Measurements from ENCODE around the gene UNC13D. TPM values are rescaled to one million over a fixed set of nuclear protein-coding genes. Genes with fewer than 3 reads are reported as not detected.
A peak's percentile ranks its signal among the peaks of the same experiment; 100 is the strongest.

UNC13D gene
- total RNA-seq, 1 donor from 2014 or later = 185 TPM

DNA sequence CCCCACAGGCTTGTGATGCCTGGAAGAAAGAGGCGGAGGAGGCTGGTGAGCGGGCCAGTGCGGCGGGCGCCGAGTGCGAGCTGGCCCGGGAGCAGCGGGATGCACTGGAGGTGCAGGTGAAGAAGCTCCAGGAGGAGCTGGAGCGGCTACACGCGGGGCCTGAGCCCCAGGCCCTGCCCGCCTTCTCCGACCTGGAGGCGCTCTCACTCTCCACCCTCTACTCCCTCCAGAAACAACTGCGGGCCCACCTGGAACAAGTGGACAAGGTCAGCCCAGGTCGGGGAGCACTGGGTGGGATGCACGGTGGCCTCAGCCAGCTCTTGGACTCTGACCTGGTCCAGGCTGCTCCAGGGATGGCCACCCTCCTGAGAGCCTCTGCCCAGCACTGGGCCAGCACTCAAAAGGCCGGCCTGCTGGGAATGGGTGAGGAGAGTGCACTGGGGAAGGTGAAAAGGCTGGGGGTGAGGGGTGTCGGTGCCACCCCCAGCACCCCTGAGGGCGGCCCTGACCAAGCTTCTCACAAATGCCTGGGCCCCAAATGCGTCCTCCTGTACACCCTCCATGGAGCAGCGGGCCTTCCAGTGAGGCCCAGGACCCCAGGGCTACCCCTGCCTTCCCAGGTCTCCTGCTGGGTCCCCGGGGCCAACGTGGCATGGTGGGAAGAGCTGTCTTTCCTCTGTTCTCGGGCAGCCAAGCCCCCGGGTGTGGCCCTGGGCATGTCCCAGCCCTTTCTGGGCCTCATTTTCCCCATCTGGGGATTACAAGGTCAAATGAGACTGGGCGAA is 20.8 kb downstream of the UNC13D start:
- intact Hi-C loops (cut with micrococcal nuclease) = no loop called here
- Mint-ChIP-seq H3K27ac (no peak overlapping the region), H3K27me3 (ENCODE audit: insufficient read depth) (no peaks in the 10 kb centered on the region), H3K4me1 (ENCODE audit: low read depth) (peaks cover 10% of the 10 kb centered on the region), H3K36me3 (ENCODE audit: low read depth) (peaks cover 19% of the 10 kb centered on the region), H3K4me3 (no peak overlapping the region), H3K9me3 (no peaks in the 10 kb centered on the region)
- DNase-seq (ENCODE audit: low spot score) = no peak

DNA sequence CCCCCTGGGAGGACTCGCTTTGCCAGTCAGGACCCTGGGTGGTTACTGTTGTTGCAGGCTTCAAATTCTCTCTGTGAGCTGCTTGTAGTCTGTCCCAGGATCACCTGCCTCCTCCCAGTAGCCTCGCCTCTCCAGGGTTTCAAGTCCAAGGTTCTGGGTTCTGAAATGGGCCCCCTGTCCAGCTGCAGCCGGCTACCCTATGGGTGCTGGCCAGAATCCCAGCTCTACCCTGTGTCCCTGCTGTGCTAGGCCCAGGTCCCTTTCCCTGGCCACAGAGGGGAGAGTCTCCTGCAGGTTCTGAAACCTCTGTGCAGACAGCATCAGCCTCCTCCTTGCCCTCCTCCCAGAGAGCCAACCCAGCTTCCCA is 21.4 kb downstream of the UNC13D start:
- no peak overlapping the region for H3K4me3 Mint-ChIP-seq
- no peaks in the 10 kb centered on the region for H3K9me3 Mint-ChIP-seq
- H3K27ac Mint-ChIP-seq = no peak overlapping the region
- DNase-seq (ENCODE audit: low spot score) = no peak
- no peaks in the 10 kb centered on the region for H3K27me3 Mint-ChIP-seq (ENCODE audit: insufficient read depth)
- H3K36me3 Mint-ChIP-seq (ENCODE audit: low read depth) = peaks cover 17% of the 10 kb centered on the region
- H3K4me1 Mint-ChIP-seq (ENCODE audit: low read depth) = peaks cover 5% of the 10 kb centered on the region
- intact Hi-C loops (cut with micrococcal nuclease) = no loop called here

DNA sequence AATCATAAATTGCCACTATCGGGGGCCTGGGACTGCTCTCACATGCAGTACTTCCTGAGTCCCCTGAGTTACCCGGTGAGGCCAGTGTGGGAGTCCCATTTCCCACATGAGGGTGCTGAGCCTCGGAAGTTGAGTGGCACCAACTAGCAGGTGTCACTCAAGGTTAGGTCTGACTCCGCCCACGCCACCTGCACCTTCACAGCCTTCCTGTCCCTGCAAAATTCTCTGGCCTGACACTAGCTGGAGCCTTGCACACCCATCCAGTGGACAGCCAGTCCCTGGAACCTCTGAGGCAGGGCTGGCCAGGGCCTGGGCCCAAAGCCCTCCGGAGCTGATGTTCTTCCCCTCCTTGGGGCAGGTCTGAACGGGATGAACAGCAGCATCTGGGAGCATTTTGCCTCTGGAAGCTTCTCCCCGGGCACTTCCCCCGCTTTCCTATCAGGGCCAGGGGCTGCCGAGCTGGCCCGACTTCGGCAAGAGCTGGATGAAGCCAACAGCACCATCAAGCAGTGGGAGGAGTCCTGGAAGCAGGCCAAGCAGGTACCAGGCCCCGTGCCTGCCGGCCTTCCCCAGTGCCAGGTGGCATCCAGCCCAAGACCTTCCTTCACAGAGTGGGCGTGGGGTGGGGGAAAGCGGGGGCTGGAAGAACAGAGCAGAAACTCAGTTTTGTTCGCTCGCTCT is 21.9 kb downstream of the UNC13D start:
- intact Hi-C loops (cut with micrococcal nuclease) = no loop called here
- H3K4me3 Mint-ChIP-seq = no peak overlapping the region
- H3K9me3 Mint-ChIP-seq = no peaks in the 10 kb centered on the region
- H3K4me1 Mint-ChIP-seq (ENCODE audit: low read depth) = peaks cover 5% of the 10 kb centered on the region
- H3K27ac Mint-ChIP-seq = peak overlapping the region; percentile 41
- DNase-seq (ENCODE audit: low spot score) = no peak
- no peaks in the 10 kb centered on the region for H3K27me3 Mint-ChIP-seq (ENCODE audit: insufficient read depth)
- H3K36me3 Mint-ChIP-seq (ENCODE audit: low read depth) = peaks cover 19% of the 10 kb centered on the region

DNA sequence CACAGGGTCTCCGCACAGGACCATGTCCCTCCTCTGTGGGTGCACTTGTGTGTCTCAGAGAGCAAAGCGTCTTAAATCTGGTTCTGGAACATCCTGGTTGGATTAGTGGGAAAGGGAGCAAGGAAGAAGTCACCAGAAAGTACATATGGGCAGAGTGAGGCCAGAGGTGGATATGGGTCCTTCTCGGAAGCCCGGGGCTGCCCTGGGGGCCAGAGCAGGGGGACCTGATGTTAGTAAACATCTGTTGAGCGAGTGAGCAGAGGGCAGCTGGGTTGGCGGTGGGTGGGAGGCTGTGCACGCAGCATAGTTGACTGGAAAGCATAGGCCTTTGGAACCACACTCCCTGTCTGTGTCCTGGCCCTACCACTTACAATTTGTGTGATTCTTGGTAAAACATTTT is 22.7 kb downstream of the UNC13D start:
- Mint-ChIP-seq H3K27ac (no peak overlapping the region), H3K4me3 (no peak overlapping the region), H3K4me1 (ENCODE audit: low read depth) (peaks cover 5% of the 10 kb centered on the region), H3K36me3 (ENCODE audit: low read depth) (peaks cover 21% of the 10 kb centered on the region), H3K9me3 (no peaks in the 10 kb centered on the region), H3K27me3 (ENCODE audit: insufficient read depth) (no peaks in the 10 kb centered on the region)
- DNase-seq (ENCODE audit: low spot score) = no peak
- intact Hi-C loops (cut with micrococcal nuclease) = no loop called here

DNA sequence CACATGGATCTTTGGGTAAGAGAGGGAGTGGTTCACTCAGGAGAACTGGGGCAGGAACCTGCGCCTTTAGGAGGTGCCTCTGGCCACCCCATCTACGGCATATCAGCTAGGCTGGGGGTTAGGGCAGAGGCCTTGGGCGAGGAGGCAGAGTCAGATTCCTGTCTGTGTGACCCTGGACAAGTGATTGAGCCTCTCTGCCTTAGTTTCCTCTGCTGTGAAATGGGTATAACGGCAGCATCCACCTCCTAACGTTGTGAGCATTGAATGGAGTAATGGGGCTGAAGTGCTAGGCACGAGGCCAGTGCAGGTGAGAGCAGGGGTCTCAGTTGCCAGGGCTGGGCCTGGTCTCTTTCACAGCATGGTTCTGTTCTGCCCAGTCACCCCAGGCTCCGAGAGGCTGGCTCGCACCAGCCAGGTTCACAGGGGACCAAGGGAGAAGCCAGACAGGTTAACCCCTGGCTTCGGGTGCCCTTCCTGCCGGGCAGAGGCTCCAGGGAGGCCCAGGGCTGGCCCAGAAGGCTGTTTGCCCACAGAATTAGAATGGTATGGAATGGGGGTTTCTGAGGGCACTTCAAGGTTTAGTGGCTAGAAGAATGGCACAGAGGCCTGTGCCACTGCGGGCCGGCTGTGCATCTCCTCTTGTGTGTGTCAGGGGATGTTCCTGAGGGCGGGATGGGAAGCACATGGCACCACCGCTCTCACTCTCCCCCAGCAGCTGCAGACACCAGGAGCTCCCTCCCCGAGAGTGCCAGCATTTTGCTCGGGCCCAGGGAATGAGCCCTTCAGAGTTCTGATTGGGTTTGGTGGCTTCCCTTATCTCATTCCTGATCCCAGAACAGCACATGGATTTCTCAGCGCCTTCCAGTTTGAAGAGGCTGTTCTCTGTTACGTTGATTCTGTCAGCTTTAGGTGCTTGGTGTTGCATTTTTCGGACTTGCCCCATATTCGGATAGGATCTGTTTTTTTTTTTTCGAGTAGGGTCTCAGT is 23.8 kb downstream of the UNC13D start:
- intact Hi-C loops (cut with micrococcal nuclease) = no loop called here
- Mint-ChIP-seq H3K4me1 (ENCODE audit: low read depth) (peaks cover 5% of the 10 kb centered on the region), H3K9me3 (no peaks in the 10 kb centered on the region), H3K27me3 (ENCODE audit: insufficient read depth) (no peaks in the 10 kb centered on the region), H3K36me3 (ENCODE audit: low read depth) (peaks cover 24% of the 10 kb centered on the region), H3K4me3 (no peak overlapping the region), H3K27ac (no peak overlapping the region)
- no peak for DNase-seq (ENCODE audit: low spot score)

DNA sequence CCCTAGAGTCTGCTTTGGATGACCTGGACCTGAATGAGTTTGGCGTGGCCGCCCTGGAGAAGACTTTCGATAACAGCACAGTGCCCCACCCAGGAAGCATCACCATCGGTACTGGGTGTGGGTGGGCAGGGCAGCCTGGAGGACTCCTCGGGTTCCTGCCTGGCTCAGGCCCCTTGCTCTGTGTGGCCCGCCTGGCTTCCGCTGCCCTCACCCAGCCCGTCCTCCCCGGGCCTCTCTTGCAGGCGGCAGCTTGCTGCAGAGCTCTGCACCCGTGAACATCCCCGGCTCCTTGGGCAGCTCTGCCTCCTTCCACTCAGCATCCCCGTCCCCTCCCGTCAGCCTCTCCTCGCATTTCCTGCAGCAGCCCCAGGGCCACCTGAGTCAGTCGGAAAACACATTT is 24.5 kb downstream of the UNC13D start:
- intact Hi-C loops (cut with micrococcal nuclease) = no loop called here
- peaks cover 22% of the 10 kb centered on the region for H3K36me3 Mint-ChIP-seq (ENCODE audit: low read depth)

DNA sequence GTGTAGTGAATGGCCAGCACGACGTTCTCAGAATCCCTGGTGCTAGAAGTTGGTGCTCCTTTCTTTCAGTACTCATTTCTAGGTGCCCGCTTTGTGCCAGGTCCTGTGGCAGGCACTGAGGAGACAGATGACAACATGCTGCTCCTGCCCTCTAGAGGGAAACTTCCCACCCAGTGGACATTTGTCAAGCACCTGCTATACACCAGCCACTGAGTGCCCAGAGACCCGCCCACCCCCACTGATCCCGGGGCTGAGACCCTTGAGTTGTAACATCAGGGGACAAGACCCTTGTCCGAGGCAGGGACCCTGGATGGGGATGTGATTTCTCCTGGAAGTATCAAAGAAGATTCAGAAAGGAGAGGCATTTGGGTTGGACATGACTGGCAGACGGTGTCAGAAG is 25.1 kb downstream of the UNC13D start:
- no peak for DNase-seq (ENCODE audit: low spot score)
- peaks cover 5% of the 10 kb centered on the region for H3K4me1 Mint-ChIP-seq (ENCODE audit: low read depth)
- peaks cover 24% of the 10 kb centered on the region for H3K36me3 Mint-ChIP-seq (ENCODE audit: low read depth)
- H3K27me3 Mint-ChIP-seq (ENCODE audit: insufficient read depth) = no peaks in the 10 kb centered on the region
- no peak overlapping the region for H3K4me3 Mint-ChIP-seq
- no peaks in the 10 kb centered on the region for H3K9me3 Mint-ChIP-seq
- intact Hi-C loops (cut with micrococcal nuclease) = no loop called here
- peak overlapping the region; percentile 21 for H3K27ac Mint-ChIP-seq

More for the DNA sequence above, 24.5 kb downstream of the UNC13D start:
- Mint-ChIP-seq H3K4me1 (ENCODE audit: low read depth) (peaks cover 5% of the 10 kb centered on the region), H3K9me3 (no peaks in the 10 kb centered on the region), H3K27ac (peak overlapping the region; percentile 21), H3K27me3 (ENCODE audit: insufficient read depth) (no peaks in the 10 kb centered on the region), H3K4me3 (no peak overlapping the region)
- DNase-seq (ENCODE audit: low spot score) = no peak

DNA sequence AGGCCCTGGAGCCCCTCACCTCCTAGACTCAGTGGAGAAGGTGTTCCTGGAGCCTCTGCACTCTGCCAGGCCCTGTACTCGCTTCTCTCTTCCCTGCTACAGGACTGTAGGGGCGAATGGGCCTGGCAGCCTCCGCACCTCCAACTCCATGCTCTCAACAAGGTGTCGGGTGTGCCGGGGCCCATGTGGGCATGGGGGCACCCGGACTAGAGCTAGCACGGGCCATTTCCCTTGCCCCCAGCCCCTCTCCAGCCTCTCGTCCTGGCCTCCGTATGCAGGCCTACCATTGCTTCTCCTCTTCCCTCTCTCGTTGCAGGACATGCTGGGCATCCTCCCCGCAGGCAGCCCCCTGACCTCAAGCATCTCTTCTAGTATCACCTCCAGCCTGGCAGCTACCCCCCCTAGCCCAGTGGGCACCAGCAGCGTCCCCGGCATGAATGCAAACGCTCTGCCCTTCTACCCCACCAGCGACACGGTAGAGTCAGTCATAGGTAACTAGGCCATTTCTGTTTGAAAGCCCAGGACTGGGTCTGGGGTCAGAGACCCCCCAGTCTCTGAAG is 25.8 kb downstream of the UNC13D start:
- no peak for DNase-seq (ENCODE audit: low spot score)
- no peak overlapping the region for H3K27ac Mint-ChIP-seq
- no peak overlapping the region for H3K4me3 Mint-ChIP-seq
- H3K4me1 Mint-ChIP-seq (ENCODE audit: low read depth) = peaks cover 5% of the 10 kb centered on the region
- H3K36me3 Mint-ChIP-seq (ENCODE audit: low read depth) = peaks cover 22% of the 10 kb centered on the region
- no peaks in the 10 kb centered on the region for H3K27me3 Mint-ChIP-seq (ENCODE audit: insufficient read depth)
- H3K9me3 Mint-ChIP-seq = no peaks in the 10 kb centered on the region
- intact Hi-C loops (cut with micrococcal nuclease) = no loop called here

DNA sequence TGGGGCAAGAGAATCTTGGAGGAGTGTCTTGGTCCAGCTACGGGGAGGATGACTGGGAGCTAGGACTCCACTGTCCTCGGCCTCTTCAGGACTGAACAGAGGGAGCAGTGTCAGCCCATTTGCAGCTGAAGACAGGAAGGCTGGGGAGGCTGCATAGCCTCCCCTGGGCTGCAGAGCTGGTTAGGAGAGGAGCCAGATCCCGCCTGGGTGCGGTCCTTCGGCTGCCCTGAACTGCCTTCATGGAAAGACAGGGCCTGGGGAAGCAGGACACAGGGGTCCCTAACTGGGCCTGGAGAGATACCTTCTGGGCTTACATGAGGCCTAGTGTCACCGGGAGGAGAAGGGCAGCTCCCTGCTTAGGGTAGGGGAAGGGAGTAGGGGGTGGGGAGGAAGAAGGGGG is 26.6 kb downstream of the UNC13D start:
- Mint-ChIP-seq H3K4me3 (no peak overlapping the region), H3K36me3 (ENCODE audit: low read depth) (peaks cover 25% of the 10 kb centered on the region), H3K4me1 (ENCODE audit: low read depth) (peaks cover 5% of the 10 kb centered on the region), H3K27ac (no peak overlapping the region), H3K9me3 (no peaks in the 10 kb centered on the region), H3K27me3 (ENCODE audit: insufficient read depth) (no peaks in the 10 kb centered on the region)
- intact Hi-C loops (cut with micrococcal nuclease) = no loop called here
- DNase-seq (ENCODE audit: low spot score) = no peak

DNA sequence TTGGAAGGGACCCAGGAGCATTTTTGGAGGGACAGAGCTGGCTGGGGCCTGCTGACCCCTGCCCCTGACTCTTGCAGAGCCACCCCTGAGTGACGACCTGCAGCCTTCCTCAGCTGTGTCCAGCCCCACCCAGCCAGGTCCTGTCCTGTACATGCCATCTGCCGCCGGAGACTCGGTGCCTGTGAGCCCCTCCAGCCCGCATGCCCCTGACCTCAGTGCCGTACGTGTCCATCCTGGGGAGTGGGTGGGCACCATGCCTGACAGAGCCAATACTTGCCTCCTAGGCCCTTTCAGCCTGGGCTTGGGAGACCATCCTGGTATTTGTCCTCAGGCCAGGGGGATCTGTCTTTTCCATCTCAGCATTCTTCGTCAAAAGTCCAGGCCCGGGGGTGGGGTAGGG is 27.5 kb downstream of the UNC13D start:
- DNase-seq (ENCODE audit: low spot score) = no peak
- Mint-ChIP-seq H3K27ac (no peak overlapping the region), H3K4me1 (ENCODE audit: low read depth) (no peaks in the 10 kb centered on the region), H3K4me3 (no peak overlapping the region), H3K36me3 (ENCODE audit: low read depth) (peaks cover 27% of the 10 kb centered on the region), H3K9me3 (no peaks in the 10 kb centered on the region), H3K27me3 (ENCODE audit: insufficient read depth) (no peaks in the 10 kb centered on the region)
- intact Hi-C loops (cut with micrococcal nuclease) = no loop called here

DNA sequence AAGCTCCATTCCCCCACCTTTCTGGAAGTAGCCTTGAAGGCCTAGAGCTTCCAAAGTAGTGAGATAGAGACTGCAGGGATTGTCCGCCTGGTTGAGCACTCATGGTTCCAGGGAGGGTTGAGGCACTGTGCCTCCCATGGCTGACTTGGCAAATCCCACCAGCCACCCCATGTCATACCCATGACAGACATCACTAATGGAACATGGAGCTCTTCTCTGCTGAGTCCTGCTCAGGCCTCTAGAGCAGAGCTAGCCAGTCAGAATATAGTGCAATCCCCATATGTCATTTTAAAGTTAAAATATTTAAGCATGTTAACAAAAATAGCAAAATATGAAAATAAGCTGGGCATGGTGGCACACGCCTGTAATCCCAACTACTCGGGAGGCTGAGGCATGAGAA is 28.8 kb downstream of the UNC13D start:
- Mint-ChIP-seq H3K4me1 (ENCODE audit: low read depth) (no peaks in the 10 kb centered on the region), H3K27me3 (ENCODE audit: insufficient read depth) (no peaks in the 10 kb centered on the region), H3K27ac (no peak overlapping the region), H3K36me3 (ENCODE audit: low read depth) (peaks cover 20% of the 10 kb centered on the region), H3K4me3 (no peak overlapping the region), H3K9me3 (no peaks in the 10 kb centered on the region)
- no peak for DNase-seq (ENCODE audit: low spot score)
- intact Hi-C loops (cut with micrococcal nuclease) = no loop called here

DNA sequence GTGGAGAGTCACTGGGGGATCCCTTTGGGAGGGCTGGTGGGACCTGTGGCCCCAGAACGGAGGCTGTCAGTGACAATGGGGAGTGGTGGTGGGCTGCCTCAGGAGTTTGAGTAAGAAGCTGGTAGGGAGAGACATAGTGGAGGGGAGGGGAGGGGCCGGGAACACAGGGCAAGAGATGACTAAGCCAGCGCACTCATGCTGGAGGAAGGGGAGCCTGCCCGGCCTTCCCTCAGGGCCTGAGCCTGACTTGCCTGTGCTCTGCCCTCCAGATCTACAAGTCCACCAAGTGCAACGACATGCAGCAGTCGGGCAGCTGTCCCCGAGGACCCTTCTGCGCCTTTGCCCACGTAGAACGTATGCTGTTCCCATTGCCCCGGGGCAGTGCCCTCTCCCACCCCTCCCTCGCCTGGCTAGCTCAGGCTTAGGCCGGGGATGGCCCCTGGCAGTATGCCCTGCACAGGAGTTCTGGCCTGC is 29.3 kb downstream of the UNC13D start:
- H3K27me3 Mint-ChIP-seq (ENCODE audit: insufficient read depth) = no peaks in the 10 kb centered on the region
- intact Hi-C loops (cut with micrococcal nuclease) = no loop called here
- no peak overlapping the region for H3K4me3 Mint-ChIP-seq
- no peaks in the 10 kb centered on the region for H3K9me3 Mint-ChIP-seq
- no peak overlapping the region for H3K27ac Mint-ChIP-seq
- no peaks in the 10 kb centered on the region for H3K4me1 Mint-ChIP-seq (ENCODE audit: low read depth)
- peaks cover 20% of the 10 kb centered on the region for H3K36me3 Mint-ChIP-seq (ENCODE audit: low read depth)
- no peak for DNase-seq (ENCODE audit: low spot score)

Measured in activated T-helper 1 cell treated with anti-CD3 and anti-CD28 coated beads, Interleukin-12 subunit alpha, Interleukin-12 subunit beta, Interleukin-2, Interleukin-4 antibody, amounts not matched to agents 30 ng/mL and 10 ng/mL and 1 ng/mL, durations not matched to agents 14 hours and 24 hours and 36 hours (primary cell).